Stimulated activated naive CD4-positive, alpha-beta T cell treated with Interleukin-2 at 50 U/mL for 16 hours (primary cell): ENCODE measurements around the gene PLIN5.
"Not testable (repeated sequence)": the region's sequence is repeated elsewhere in the genome, so short reads cannot be mapped to it uniquely, and the experiment has no call there.

Source experiments
- DNase-seq: peaks from one replicate; lab custom pipeline; 2025; lab: John Stamatoyannopoulos, UW

The PLIN5 gene

DNA sequence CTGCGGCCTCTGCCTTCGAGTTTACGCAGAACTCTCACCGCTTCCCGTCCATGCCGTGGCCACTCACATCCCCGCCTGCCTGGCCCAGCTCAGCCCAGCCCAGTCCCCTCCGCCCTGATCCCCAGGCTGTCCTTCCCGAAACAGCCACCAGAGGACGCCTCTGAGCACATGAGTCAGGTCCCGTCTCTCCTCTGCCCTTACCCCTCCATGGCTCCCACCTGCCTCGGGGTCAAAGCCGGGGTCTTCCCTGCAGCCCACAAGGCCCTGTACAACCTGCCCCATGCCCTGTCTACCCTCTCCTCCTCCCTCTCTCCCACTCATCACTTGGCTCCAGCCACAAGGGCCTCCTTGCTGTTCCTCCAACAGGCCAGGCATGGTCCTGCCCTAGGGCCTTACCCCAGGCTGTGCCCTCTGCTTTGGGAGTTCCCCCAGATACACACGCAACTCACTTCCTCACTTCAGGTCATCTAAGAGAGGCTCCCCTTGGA is 32.6 kb upstream of the PLIN5 start:
- DNase-seq, result peak; percentile 49

- DNase-seq, result no peak
Measured at GRCh38 chr19:4566402-4567051, 31.5 kb upstream of the PLIN5 start.

GRCh38 chr19:4563562-4563961 is 28.5 kb upstream of the PLIN5 start:
- DNase-seq, result not testable (repeated sequence)

GRCh38 chr19:4562085-4562484 is 27.1 kb upstream of the PLIN5 start:
- DNase-seq, result not testable (repeated sequence)

- DNase-seq, result no peak
Measured at GRCh38 chr19:4559569-4559968, 24.5 kb upstream of the PLIN5 start, which contains the start of gene SEMA6B. SEMA6B (minus strand) TSS chr19:4559684; CDS start chr19:4558457, 1,227 bp downstream.

- no peak for DNase-seq
Measured at GRCh38 chr19:4557971-4558941, 23.2 kb upstream of the PLIN5 start.

DNA sequence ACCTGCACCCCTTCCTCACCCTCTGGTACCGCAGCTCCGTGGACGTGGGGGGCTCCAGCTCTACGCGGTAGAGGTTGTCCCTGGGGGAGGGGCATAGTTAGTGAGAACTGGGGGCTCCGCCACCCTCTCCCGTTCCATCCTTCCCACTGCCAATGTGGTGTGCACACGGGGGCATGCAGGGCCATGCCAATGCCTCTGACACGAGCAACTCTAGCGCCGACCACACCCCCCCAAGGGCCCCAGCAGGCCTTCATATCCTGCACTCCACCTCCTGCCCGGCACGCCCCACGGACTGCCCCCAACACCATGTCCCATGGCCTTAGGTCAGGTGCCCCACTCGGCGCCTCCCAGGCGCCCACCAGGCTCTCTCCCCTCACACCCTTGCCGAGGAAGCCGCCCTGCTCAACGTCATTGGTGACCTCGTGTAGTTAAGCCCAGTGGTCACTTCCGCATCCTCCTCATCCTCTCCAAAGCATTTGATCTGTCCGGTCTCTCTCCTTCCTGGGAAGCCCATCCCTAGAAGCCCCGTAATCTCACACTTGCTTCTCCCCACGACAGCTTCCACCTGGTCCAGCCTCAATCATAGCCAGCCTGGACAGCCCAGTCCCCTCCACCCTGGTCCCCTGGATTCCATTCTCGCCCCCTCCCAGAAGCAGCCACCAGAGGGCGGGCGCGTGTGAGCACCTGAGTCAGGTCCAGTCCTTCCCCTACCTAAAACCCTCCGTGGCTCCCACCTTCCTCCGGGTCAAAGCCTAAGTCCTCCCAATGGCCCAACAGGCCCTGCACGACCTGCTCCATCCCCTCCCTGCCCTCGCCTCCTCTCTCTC is 22.3 kb upstream of the PLIN5 start:
- no peak for DNase-seq

DNA sequence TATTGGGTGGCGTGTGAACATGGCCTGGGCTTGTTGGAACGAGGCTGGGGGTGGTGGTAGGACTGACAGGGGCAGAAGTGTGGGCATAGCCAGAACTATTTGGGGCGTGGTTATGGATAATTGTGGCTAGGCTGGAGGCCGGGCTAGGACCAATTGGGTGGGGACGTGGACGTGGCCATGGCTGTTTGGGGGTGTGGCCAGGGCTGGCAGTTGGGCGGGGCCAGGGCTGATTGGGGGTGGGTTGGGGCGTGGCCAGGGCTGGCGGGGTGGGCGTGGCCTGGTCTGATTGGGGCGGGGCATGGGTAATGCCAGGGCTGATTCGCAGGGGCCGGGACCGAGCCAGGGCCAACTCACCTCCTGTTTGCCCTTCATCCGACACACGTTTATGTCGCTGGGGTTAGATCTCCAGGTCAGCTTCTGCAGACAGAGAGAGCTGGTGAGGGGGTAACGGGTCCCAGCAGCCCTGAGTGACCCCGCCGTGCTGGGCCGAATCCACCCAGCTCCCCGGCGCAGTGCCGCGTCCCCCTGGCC is 21.6 kb upstream of the PLIN5 start:
- no peak for DNase-seq

DNA sequence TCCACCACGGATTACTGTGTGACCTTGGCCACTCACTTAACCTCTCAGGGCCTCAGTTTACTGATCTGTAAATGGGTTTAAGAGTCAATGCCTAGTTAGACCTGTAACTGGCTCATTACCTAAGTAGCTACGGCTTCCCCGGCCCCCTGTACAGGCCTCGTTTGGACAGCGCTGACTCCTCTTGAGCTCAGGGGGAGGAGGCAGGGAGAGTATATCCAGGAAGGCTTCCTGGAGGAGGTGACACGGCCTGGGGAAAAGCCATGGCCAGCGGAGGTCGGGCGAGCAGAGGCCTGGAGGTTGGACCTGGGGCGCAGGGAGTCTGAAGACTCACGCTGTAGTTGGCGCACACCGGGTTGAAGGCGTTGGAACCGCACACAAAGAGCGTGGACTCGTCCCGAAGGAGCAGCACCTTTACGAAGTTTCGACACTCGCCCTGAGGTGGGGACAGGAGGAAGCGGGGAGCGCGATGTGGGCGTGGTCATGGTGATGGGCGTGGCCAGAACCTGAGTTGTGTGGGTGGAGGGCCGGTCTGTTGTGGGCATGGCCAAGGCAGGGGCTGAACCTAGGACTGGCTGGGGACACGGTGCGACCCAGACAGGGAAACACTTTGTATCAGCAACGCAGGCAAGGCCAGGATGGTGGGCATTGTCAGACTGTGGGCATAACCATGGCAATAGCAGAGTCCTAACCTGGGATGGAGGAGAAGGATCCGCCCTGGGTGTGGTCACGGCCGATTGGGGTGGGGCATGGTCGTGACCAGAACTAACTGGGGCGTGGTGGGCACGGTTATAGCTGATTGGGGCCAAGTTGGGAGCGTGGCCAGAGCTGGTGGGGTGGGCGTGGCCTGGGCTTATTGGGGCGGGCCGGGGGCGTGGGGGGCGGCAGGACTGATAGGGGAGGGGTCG is 20.9 kb upstream of the PLIN5 start:
- no peak for DNase-seq

GRCh38 chr19:4554717-4555116 is 19.7 kb upstream of the PLIN5 start:
- no peak for DNase-seq

- DNase-seq, result no peak
Measured at GRCh38 chr19:4553775-4554174, 18.8 kb upstream of the PLIN5 start.

- DNase-seq, result no peak
Measured at GRCh38 chr19:4553092-4553695, 18.2 kb upstream of the PLIN5 start.

DNA sequence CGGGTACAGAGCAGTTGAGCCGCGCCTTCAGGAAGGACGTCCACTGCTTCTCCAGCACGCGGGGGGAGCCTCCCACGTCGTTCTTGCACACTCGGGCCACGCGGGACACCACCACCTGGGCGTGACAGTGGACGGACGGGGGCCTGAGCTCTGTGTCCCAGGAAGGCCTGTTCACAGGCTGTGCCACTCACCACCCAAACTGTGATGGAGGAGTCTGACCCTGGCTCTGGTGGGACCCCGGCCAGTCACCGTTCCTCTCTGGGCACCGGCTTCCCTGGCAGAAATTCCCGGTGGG is 17.4 kb upstream of the PLIN5 start:
- DNase-seq, result no peak

- DNase-seq, result no peak
Measured at GRCh38 chr19:4550479-4551050, 15.5 kb upstream of the PLIN5 start.

- no peak for DNase-seq
Measured at GRCh38 chr19:4550018-4550417, 15.0 kb upstream of the PLIN5 start.

- DNase-seq, result no peak
Measured at GRCh38 chr19:4548238-4548584, 13.2 kb upstream of the PLIN5 start.

- no peak for DNase-seq
Measured at GRCh38 chr19:4547303-4548237, 12.5 kb upstream of the PLIN5 start.

DNA sequence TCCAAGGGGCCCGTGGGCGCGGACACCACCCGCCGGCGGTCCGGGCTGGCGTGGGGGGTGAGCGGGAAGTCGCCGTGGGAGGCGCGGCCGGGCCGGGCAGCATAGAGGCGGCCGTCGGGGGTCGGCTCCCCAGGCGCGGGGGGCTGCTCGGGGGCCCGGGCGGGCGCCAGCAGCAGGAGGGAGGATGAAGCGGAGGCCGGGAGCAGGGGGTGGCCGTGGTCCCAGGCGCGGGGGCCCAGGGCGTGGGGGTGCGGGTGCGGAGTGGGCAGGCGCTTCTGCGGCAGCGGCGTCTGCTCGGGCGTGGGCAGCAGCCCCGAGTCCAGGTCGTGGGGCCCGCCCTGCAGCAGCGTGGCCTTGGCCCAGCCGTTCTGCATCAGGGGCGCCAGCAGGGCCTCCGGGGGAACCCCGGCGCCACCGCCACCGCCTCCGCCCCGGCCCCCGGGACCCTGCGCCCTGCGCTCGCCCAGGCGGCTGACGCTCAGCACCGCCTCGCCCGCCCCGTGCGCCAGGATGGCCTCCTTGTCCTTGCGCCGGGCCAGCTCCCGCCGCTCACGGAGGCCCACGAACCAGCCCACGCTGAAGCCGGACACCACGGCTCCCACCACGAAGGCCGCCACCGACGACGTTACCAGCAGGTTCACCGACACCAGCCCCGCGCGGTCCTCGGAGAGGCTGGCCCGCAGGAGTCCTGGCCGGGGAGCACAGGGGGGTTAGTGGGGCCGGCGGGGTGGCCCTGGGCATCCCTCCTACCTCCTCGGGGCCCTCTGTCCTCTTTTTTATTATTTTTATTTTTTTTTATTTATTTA is 9.0 kb upstream of the PLIN5 start:
- no peak for DNase-seq
